Measurements from ENCODE around the gene ADI1. TPM values are rescaled to one million over a fixed set of nuclear protein-coding genes. Genes with fewer than 3 reads are reported as not detected.

ADI1 gene
- polyA plus RNA-seq (2012; ENCODE audit: missing spikeins), result 15.3 TPM

GRCh38 chr2:3519255-3520205, at the start of gene ADI1:
Gene ADI1, minus strand, starts transcription at chr2:3519531. Its CDS starts 44 bp downstream, at chr2:3519487.
- no peak for FAIRE-seq
- TF ChIP-seq POLR2AphosphoS5 (IDR thresholded peaks at IDR 0.05; ENCODE audit: low read depth, low read length) (no peak; the same call in 1 of the 2 replicates), POLR2A (IDR thresholded peaks at IDR 0.05; ENCODE audit: low read depth, low read length) (peak; percentile 73; the same call in 1 of the 2 replicates), TAF1 (IDR thresholded peaks at IDR 0.05; ENCODE audit: borderline replicate concordance, low read depth, low read length) (0 out of 2 replicates have a peak, but pooled peaks have one; percentile 10)
- peak; percentile 69 for DNase-seq (ENCODE audit: insufficient read length)

GRCh38 chr2:3566806-3567205, 47.5 kb upstream of the ADI1 start:
- DNase-seq (ENCODE audit: insufficient read length), result no peak
- FAIRE-seq, result no peak
- no peak for TF ChIP-seq TAF1 (IDR thresholded peaks at IDR 0.05; ENCODE audit: borderline replicate concordance, low read depth, low read length)
- no peak for TF ChIP-seq POLR2A (IDR thresholded peaks at IDR 0.05; ENCODE audit: low read depth, low read length)
- TF ChIP-seq POLR2AphosphoS5 (IDR thresholded peaks at IDR 0.05; ENCODE audit: low read depth, low read length), result no peak

GRCh38 chr2:3565117-3565516, 45.8 kb upstream of the ADI1 start:
- FAIRE-seq (no peak), DNase-seq (ENCODE audit: insufficient read length) (no peak)
- TF ChIP-seq POLR2AphosphoS5 (IDR thresholded peaks at IDR 0.05; ENCODE audit: low read depth, low read length) (no peak), POLR2A (IDR thresholded peaks at IDR 0.05; ENCODE audit: low read depth, low read length) (no peak), TAF1 (IDR thresholded peaks at IDR 0.05; ENCODE audit: borderline replicate concordance, low read depth, low read length) (no peak)

GRCh38 chr2:3563521-3563976, 44.2 kb upstream of the ADI1 start:
- peak; percentile 38 for DNase-seq (ENCODE audit: insufficient read length)
- peak; percentile 24 for FAIRE-seq
- no peak for TF ChIP-seq TAF1 (IDR thresholded peaks at IDR 0.05; ENCODE audit: borderline replicate concordance, low read depth, low read length)
- no peak; the same call in 1 of the 2 replicates for TF ChIP-seq POLR2A (IDR thresholded peaks at IDR 0.05; ENCODE audit: low read depth, low read length)
- no peak for TF ChIP-seq POLR2AphosphoS5 (IDR thresholded peaks at IDR 0.05; ENCODE audit: low read depth, low read length)

- DNase-seq (ENCODE audit: insufficient read length) (peak; percentile 97), FAIRE-seq (peak; percentile 97)
- TF ChIP-seq POLR2A (IDR thresholded peaks at IDR 0.05; ENCODE audit: low read depth, low read length) (peak; percentile 86), POLR2AphosphoS5 (IDR thresholded peaks at IDR 0.05; ENCODE audit: low read depth, low read length) (peak; percentile 90), TAF1 (IDR thresholded peaks at IDR 0.05; ENCODE audit: borderline replicate concordance, low read depth, low read length) (peak; percentile 51; the same call in 1 of the 2 replicates)
Measured at GRCh38 chr2:3558205-3559014, 39.1 kb upstream of the ADI1 start, which contains the start of gene RNASEH1. Gene RNASEH1, minus strand, starts transcription at chr2:3558333. Its CDS starts 73 bp downstream, at chr2:3558260.

- TF ChIP-seq TAF1 (IDR thresholded peaks at IDR 0.05; ENCODE audit: borderline replicate concordance, low read depth, low read length) (no peak), POLR2AphosphoS5 (IDR thresholded peaks at IDR 0.05; ENCODE audit: low read depth, low read length) (no peak), POLR2A (IDR thresholded peaks at IDR 0.05; ENCODE audit: low read depth, low read length) (no peak)
- DNase-seq (ENCODE audit: insufficient read length) (no peak), FAIRE-seq (no peak)
Measured at GRCh38 chr2:3557639-3558204, 38.4 kb upstream of the ADI1 start.

- TF ChIP-seq POLR2AphosphoS5 (IDR thresholded peaks at IDR 0.05; ENCODE audit: low read depth, low read length) (no peak), TAF1 (IDR thresholded peaks at IDR 0.05; ENCODE audit: borderline replicate concordance, low read depth, low read length) (no peak), POLR2A (IDR thresholded peaks at IDR 0.05; ENCODE audit: low read depth, low read length) (no peak)
- FAIRE-seq (no peak), DNase-seq (ENCODE audit: insufficient read length) (no peak)
Measured at GRCh38 chr2:3553946-3554345, 34.6 kb upstream of the ADI1 start.

GRCh38 chr2:3547915-3548314, 28.6 kb upstream of the ADI1 start:
- TF ChIP-seq POLR2A (IDR thresholded peaks at IDR 0.05; ENCODE audit: low read depth, low read length) (no peak), POLR2AphosphoS5 (IDR thresholded peaks at IDR 0.05; ENCODE audit: low read depth, low read length) (no peak), TAF1 (IDR thresholded peaks at IDR 0.05; ENCODE audit: borderline replicate concordance, low read depth, low read length) (no peak)
- FAIRE-seq, result no peak
- DNase-seq (ENCODE audit: insufficient read length), result no peak

- no peak for FAIRE-seq
- TF ChIP-seq TAF1 (IDR thresholded peaks at IDR 0.05; ENCODE audit: borderline replicate concordance, low read depth, low read length), result no peak
- no peak for TF ChIP-seq POLR2A (IDR thresholded peaks at IDR 0.05; ENCODE audit: low read depth, low read length)
- DNase-seq (ENCODE audit: insufficient read length), result no peak
Measured at GRCh38 chr2:3545788-3546478, 26.6 kb upstream of the ADI1 start.

- DNase-seq (ENCODE audit: insufficient read length) (no peak), FAIRE-seq (no peak)
- TF ChIP-seq TAF1 (IDR thresholded peaks at IDR 0.05; ENCODE audit: borderline replicate concordance, low read depth, low read length) (no peak), POLR2AphosphoS5 (IDR thresholded peaks at IDR 0.05; ENCODE audit: low read depth, low read length) (no peak), POLR2A (IDR thresholded peaks at IDR 0.05; ENCODE audit: low read depth, low read length) (no peak)
Measured at GRCh38 chr2:3543023-3543683, 23.8 kb upstream of the ADI1 start.

Data from GM12892 (cell line).